Muscle of leg (tissue), 16 donors: ENCODE data around the gene GPX5. TPM values are rescaled to one million over a fixed set of nuclear protein-coding genes. Genes with fewer than 3 reads are reported as not detected.

Experiments used
- DNase-seq: peaks from one replicate; pipeline ENCODE4 v3.0.0; 2013
- H3K27ac ChIP-seq: one replicate; pipeline ENCODE4 v1.5.1; 2013; ENCODE audit warnings: mild to moderate bottlenecking, low read length, control low read depth
- H3K27me3 ChIP-seq: one replicate; pipeline ENCODE4 v1.6.1; 2013; ENCODE audit warnings: low read length; ENCODE audit not compliant: control insufficient read depth, insufficient read depth
- H3K36me3 ChIP-seq: one replicate; pipeline ENCODE4 v1.6.1; 2013; ENCODE audit warnings: low read length; ENCODE audit not compliant: control insufficient read depth, insufficient read depth
- H3K4me1 ChIP-seq: one replicate; pipeline ENCODE4 v1.6.1; 2013; ENCODE audit warnings: low read length; ENCODE audit not compliant: control insufficient read depth, insufficient read depth
- H3K4me3 ChIP-seq: one replicate; pipeline ENCODE4 v1.5.1; 2013; ENCODE audit warnings: low read length, control low read depth
- H3K9me3 ChIP-seq: replicated peaks from 2 replicates; pipeline ENCODE4 v1.6.1; 2013; ENCODE audit warnings: low read depth, low read length; ENCODE audit not compliant: control insufficient read depth
- WGBS: methylation state at CpG from one replicate; pipeline ENCODE4 v1.1.5; 2013; ENCODE audit warnings: missing lambda C conversion rate; ENCODE audit not compliant: insufficient coverage; 5-methylcytosine and 5-hydroxymethylcytosine counted together
- long read RNA-seq, 11 donors: transcript quantifications; one replicate each; lab custom pipeline, GENCODE V29; 2026
- polyA plus RNA-seq, 8 donors: library from polyadenylated mRNA; unstranded; fragments of 120-200 nt; gene quantifications; one replicate each; pipeline versions ENCODE4 v1.2.1 to v1.2.3, GENCODE V29; 2013; ENCODE audit warnings: inconsistent platforms in 1 of 8, low replicate concordance in 1 of 8; ENCODE audit not compliant: insufficient read length in 8 of 8, insufficient read depth in 1 of 8
- total RNA-seq: library from RNA; stranded (reverse); fragments of 120-200 nt; gene quantifications from one replicate; pipeline ENCODE4 v1.2.4, GENCODE V29; 2013

The GPX5 gene
- total RNA-seq: not detected
- polyA plus RNA-seq: not detected
- long read RNA-seq, donor 1: 0 reads
- long read RNA-seq, donor 2: 0 reads
- long read RNA-seq, donor 3: 0 reads
- long read RNA-seq, donor 4: 0 reads
- long read RNA-seq, donor 5: 0 reads
- long read RNA-seq, donor 6: 0 reads
- long read RNA-seq, donor 7: 0 reads
- long read RNA-seq, donor 8: 0 reads
- long read RNA-seq, donor 9: 0 reads
- long read RNA-seq, donor 10: 0 reads
- long read RNA-seq, donor 11: 0 reads

DNA sequence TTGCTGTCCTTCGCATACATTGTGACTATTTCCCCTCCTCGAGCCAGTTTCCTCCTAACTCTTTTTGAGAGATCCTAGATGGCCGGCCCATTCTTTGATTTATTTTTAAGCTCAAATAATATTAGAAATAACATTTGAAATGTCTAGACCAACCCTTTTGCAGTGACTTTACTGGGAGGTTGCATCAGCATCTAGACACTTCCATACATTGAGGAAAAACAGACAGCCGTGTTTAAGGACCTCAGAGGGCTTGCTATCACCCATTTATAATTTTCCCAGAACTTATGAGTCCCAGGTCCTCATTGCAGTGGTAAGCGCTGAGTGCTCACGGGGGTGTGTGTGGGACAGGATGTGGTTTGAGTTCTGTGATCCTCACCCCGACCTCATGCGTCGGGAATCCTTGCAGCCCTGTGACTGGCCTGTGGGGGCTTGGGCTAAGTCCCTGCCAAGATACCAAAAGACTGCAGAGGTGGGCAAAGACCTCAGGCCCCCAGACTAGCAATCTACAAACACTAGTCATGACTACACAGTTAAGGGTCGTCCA lies at the start of gene GPX5:
TSS of gene GPX5 (plus strand) at position 386 of the 544 bp plus-strand sequence. CDS start at position 519, 133 bp downstream.
- Histone ChIP-seq H3K27ac (no peak within 1 kb of the TSS), H3K9me3 (no peaks in the 10 kb centered on the region), H3K4me1 (no peaks in the 10 kb centered on the region), H3K4me3 (no peak within 1 kb of the TSS), H3K27me3 (peaks cover 8% of the 10 kb centered on the region), H3K36me3 (no peaks in the 10 kb centered on the region)
- no peak for DNase-seq
- WGBS: 87% methylated on average over 3 of the region's 10 CpGs

DNA sequence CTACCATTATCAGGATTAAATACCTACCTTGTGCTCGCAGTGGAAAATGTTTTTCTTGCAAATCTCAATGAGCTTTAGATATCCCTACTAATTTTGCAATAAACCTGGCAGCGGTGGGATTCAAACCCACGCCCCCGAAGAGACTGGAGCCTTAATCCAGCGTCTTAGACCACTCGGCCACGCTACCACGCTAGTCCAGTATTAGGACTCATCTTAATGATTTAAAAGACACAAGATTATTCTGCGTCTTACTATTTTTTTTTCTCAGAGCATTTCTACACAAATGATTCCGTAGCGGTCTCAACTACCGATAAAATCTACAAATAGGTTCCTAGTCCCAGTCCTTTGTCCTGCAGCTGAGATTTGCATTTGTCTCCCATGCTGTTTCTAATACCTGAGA lies 47.2 kb upstream of the GPX5 start:
- DNase-seq: no peak
- Histone ChIP-seq H3K36me3 (no peaks in the 10 kb centered on the region), H3K4me3 (no peak overlapping the region), H3K9me3 (no peaks in the 10 kb centered on the region), H3K27ac (no peak overlapping the region), H3K27me3 (peaks cover 37% of the 10 kb centered on the region), H3K4me1 (no peaks in the 10 kb centered on the region)
- whole genome bisulfite sequencing: 52% methylated on average over 8 of the region's 12 CpGs

DNA sequence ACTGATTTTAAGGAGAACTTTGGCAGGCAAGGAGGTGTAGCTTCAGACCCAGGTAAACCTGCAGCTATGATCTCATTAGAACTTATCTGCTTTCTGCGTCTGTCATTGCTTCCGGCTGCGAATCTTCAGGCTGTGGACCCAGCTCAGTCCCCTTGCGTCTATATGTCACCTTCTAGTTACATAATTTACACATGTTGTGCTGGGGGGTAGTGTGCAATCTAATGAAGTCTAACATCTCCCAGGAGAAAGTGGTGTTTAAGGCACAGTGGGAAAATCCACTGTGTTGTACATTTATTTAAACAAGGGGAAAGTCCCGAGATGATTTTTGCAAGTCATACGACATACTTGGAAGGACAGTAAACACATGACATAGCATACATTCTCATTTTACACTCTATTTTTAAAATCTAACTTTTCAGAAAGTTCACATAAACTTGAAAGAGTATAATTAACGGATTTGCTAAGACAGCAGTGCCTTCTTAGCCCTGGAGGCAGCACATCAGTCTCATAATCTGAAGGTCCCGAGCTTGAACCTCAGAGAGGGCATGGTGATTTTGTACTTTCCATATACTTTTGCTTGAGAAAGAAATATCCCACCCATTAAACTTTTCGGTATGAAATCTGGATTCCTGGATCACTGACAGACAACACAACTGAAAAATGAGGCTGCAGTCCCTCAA lies 45.3 kb upstream of the GPX5 start:
- Histone ChIP-seq H3K27me3 (peaks cover 34% of the 10 kb centered on the region), H3K4me1 (no peaks in the 10 kb centered on the region), H3K4me3 (no peak overlapping the region), H3K9me3 (no peaks in the 10 kb centered on the region), H3K27ac (no peak overlapping the region), H3K36me3 (no peaks in the 10 kb centered on the region)
- DNase-seq: no peak
- WGBS: 50% methylated on average over 1 of the region's 9 CpGs

DNA sequence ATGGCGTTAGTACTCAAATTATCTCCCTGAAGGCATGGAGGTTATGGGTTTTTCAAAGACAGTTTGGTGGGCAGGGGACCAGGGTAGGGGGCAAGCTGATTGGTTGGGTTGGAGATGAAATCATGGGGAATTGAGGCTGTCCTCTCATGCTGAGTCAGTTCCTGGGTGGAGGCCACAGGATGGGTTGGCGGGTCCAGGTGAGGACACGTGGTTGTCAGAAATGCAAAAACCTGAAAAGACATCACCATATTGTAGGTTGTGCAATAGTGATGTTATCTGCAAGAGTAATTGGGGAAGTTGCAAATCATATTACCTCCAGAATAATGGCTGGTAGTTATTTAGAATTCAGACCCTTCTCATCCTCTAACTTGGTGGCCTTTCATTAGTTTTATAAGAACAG lies 40.2 kb upstream of the GPX5 start:
- Histone ChIP-seq H3K27ac (no peak overlapping the region), H3K27me3 (peaks cover 24% of the 10 kb centered on the region), H3K4me3 (no peak overlapping the region), H3K9me3 (no peaks in the 10 kb centered on the region), H3K4me1 (peaks cover 5% of the 10 kb centered on the region), H3K36me3 (no peaks in the 10 kb centered on the region)
- no peak for DNase-seq
- 92% methylated on average over 2 of the region's 3 CpGs for WGBS

- Histone ChIP-seq H3K27ac (no peak overlapping the region), H3K9me3 (no peaks in the 10 kb centered on the region), H3K36me3 (no peaks in the 10 kb centered on the region), H3K4me1 (peaks cover 5% of the 10 kb centered on the region), H3K4me3 (no peak overlapping the region), H3K27me3 (peaks cover 27% of the 10 kb centered on the region)
- no peak for DNase-seq
- no CpG with 5 or more reads among the region's 1 CpG for WGBS
Observed at GRCh38 chr6:28486533-28486932, 39.1 kb upstream of the GPX5 start.

DNA sequence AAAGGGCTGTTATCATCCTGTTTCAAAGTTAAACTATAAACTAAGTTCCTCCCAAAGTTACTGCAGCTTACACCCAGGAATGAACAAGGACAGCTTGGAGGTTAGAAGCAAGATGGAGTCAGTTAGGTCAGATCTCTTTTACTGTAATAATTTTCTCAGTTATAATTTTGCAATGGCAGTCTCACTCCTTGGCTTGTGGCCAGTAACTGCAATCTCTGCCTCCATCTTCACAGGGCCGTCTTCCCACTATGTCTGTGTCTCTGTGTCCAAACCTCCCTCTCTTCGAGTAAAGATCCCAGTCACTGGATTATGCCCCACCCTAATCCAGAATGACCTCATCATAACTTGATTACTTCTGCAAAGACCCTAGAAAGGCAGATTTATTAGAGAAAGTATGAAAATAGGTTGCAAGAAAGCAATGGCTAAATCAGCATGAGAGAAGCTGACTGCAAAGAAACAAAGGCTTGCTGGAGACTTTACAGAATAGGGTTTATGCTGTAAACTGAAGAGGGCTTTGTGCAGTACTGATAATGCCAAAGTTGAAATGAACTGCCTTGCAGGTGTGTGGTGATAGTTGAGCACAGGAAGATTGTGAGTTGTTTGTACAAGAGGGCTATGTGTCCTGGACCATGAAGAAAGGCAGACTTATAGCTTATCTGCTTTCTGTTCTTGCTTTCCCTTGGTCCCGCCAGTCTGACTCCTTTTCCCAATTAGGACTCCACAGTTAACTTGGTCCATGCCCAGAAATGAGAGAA lies 38.5 kb upstream of the GPX5 start:
- WGBS: 40% methylated on average over 1 of the region's 3 CpGs
- H3K27me3 ChIP-seq: peaks cover 30% of the 10 kb centered on the region
- no peak overlapping the region for H3K27ac ChIP-seq
- no peak overlapping the region for H3K4me3 ChIP-seq
- peaks cover 5% of the 10 kb centered on the region for H3K4me1 ChIP-seq
- no peak for DNase-seq
- no peaks in the 10 kb centered on the region for H3K9me3 ChIP-seq
- no peaks in the 10 kb centered on the region for H3K36me3 ChIP-seq

- DNase-seq: peak; percentile 76
- Histone ChIP-seq H3K9me3 (no peaks in the 10 kb centered on the region), H3K27me3 (peaks cover 27% of the 10 kb centered on the region), H3K27ac (no peak overlapping the region), H3K4me3 (peak overlapping the region; percentile 44), H3K36me3 (no peaks in the 10 kb centered on the region), H3K4me1 (peaks cover 5% of the 10 kb centered on the region)
- WGBS: 0% methylated on average over 2 of the region's 14 CpGs
Observed at GRCh38 chr6:28488916-28489365, 36.7 kb upstream of the GPX5 start.

DNA sequence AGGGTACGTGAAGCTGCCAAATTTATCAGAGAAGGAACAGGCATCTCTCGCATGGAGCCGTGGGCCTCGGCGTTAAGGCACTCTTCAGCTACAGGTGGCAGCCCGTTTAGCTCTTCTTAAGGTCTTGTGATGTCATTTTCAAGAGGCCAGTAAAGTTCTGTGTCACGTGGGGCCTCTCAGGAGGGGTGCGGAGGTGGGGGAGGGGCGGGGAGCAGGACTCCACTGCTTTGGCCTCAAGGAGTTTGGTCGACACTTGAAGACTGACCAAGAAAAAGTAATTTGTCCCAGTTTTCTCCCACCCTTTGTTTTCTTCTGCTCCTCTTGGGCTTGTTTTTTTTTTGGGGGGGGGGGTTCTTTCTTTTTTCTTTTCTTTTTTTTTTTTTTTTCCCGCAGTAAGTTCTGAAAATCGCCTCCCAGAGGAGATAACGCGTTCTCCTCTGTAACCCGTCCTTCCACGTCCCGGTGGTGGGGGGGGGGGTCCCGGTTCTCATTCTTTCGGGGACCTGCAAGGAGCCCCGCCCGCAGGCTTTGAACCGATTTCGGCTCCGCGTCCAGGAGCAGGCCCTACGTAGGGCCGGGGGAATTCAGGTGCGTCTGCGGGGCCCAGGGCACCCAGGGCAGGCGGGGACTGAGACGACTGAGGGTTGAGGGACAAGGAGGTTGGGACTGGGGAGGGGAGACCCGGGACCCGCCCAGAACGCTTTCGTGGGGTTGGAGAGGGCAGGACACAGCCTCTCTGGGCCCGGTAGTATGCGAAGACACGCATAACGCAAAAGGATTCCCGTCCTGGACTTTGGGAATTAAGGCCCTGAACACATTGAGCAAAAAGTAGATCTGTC lies 36.1 kb upstream of the GPX5 start:
- 2% methylated on average over 27 of the region's 40 CpGs for WGBS
- peak overlapping the region; percentile 59 for H3K27ac ChIP-seq
- H3K27me3 ChIP-seq: peaks cover 27% of the 10 kb centered on the region
- H3K4me1 ChIP-seq: peaks cover 5% of the 10 kb centered on the region
- H3K4me3 ChIP-seq: peak overlapping the region; percentile 44
- peak; percentile 85 for DNase-seq
- no peaks in the 10 kb centered on the region for H3K36me3 ChIP-seq
- no peaks in the 10 kb centered on the region for H3K9me3 ChIP-seq

DNA sequence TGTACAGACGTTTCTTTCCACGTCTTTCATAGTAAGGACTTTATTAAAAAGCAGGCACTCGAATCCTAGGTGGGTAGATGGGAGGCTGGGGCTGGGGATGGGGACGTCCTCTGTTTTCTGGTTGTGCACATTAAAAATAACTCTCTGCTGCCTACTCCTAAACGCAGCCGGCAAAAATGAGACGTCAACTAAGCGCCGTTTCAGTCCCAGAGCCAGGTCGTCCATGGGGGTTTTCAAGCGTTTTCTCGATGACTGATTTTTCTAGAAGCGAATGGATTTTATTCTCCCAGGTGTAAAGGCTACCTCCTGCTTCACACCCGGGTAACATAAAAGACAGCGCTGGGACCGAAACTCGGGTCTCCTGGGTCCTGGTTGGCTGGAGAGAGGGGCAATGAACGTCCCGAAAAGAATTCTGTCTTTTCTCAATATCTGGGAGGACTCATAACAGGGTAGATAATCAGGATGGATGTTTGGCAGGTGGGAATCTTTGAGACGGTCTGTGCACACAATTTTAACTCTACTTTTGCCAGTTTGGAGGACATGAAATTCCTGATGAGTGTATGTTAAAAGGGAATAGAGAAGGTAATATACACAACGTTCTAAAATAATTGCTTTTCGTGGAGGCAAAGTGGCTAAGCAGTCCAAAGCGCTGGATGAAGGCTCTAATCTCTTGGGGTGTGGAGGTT lies 35.3 kb upstream of the GPX5 start:
- Histone ChIP-seq H3K27me3 (peaks cover 26% of the 10 kb centered on the region), H3K27ac (peak overlapping the region; percentile 59), H3K9me3 (no peaks in the 10 kb centered on the region), H3K4me1 (peaks cover 5% of the 10 kb centered on the region), H3K36me3 (no peaks in the 10 kb centered on the region), H3K4me3 (peak overlapping the region; percentile 44)
- no peak for DNase-seq
- WGBS: 4% methylated on average over 10 of the region's 23 CpGs
